ENCODE results near the gene LAMTOR4.

DNA sequence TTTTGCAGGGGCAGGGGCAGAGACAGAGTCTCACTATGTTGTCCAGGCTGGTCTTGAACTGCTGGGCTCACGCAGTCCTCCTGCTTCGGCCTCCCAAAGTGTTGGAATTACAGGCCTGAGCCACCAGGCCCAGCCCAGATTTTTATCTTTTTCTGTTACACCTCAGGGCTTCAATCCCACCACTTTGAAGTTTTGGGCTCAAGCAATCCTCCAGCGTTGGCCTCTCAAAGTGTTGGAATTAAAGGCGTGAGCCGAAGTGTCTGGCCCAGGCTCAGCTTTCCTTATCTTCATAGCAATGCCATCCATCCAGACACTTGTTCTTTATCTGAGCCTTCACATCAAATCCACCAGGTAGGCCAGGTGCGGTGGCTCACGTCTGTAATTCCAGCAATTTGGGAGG, 33.7 kb upstream of the LAMTOR4 start:
- TF ChIP-seq EZH2 (IDR thresholded peaks at IDR 0.05; ENCODE audit: insufficient read depth, poor library complexity, severe bottlenecking) (no peak), EZH2phosphoT487 (IDR thresholded peaks at IDR 0.05; ENCODE audit: insufficient read depth, low read depth) (no peak)
